K562 (cell line): ENCODE data around the gene SLC25A45. TPM values are rescaled to one million over a fixed set of nuclear protein-coding genes. Genes with fewer than 3 reads are reported as not detected.

ENCODE experiments used
- BCLAF1 ChIP-seq, 2 experiments: fragments of 450-650 bp in 1 of 2; IDR thresholded peaks; 2 replicates each; pipeline ENCODE4 v1.6.1; 2011 to 2017; ENCODE audit warnings: low read depth in 2 of 2, antibody characterized with exemption in 1 of 2, borderline replicate concordance in 1 of 2, low read length in 1 of 2, mild to moderate bottlenecking in 1 of 2, mixed read lengths in 1 of 2; ENCODE audit not compliant: control insufficient read depth in 1 of 2
- CBFA2T3 ChIP-seq: fragments of 450-650 bp; IDR thresholded peaks from 2 replicates; pipeline ENCODE4 v1.6.1; 2017
- ELK1 ChIP-seq: sonication (generic); formaldehyde crosslinking; IDR thresholded peaks from 2 replicates; pipeline ENCODE4 v1.8.1; 2022; ENCODE audit warnings: missing genetic modification reagents
- FOXA3 ChIP-seq, 2 experiments: fragments of 450-650 bp in 1 of 2; sonication (generic) in 1 of 2; formaldehyde crosslinking; IDR thresholded peaks in 1 of 2; conservative IDR thresholded peaks in 1 of 2; 2 replicates each; pipeline versions ENCODE4 v1.4.0 to v1.8.0; 2020 to 2022; ENCODE audit warnings: mild to moderate bottlenecking in 2 of 2, missing genetic modification reagents in 1 of 2
- MEF2A ChIP-seq: IDR thresholded peaks from 2 replicates; pipeline ENCODE4 v1.6.1; 2011; ENCODE audit warnings: low read depth, mild to moderate bottlenecking, low read length, moderate library complexity; ENCODE audit not compliant: control insufficient read depth
- NBN ChIP-seq: fragments of 450-650 bp; IDR thresholded peaks from 2 replicates; pipeline ENCODE4 v1.6.1; 2016; ENCODE audit warnings: low read depth, mild to moderate bottlenecking
- RBFOX2 ChIP-seq: fragments of 200-400 bp; formaldehyde crosslinking; IDR thresholded peaks from 2 replicates; pipeline ENCODE4 v1.6.1; 2017; ENCODE audit warnings: low read depth, mild to moderate bottlenecking, low read length, moderate library complexity
- RBM25 ChIP-seq: fragments of 200-400 bp; formaldehyde crosslinking; IDR thresholded peaks from 2 replicates; pipeline ENCODE4 v1.6.1; 2018; ENCODE audit warnings: low read length, low read depth, moderate library complexity; ENCODE audit not compliant: severe bottlenecking
- SAFB ChIP-seq: fragments of 200-400 bp; formaldehyde crosslinking; IDR thresholded peaks from 2 replicates; pipeline ENCODE4 v1.6.1; 2017; ENCODE audit warnings: low read depth, low read length, borderline replicate concordance
- SNIP1 ChIP-seq: fragments of 450-650 bp; IDR thresholded peaks from 2 replicates; pipeline ENCODE4 v1.7.1; 2017; ENCODE audit warnings: low read depth, mild to moderate bottlenecking
- SRSF7 ChIP-seq: fragments of 200-400 bp; formaldehyde crosslinking; optimal IDR thresholded peaks from 2 replicates; pipeline ENCODE3; 2017; ENCODE audit warnings: mild to moderate bottlenecking, low read depth, low read length
- THAP12 ChIP-seq: fragments of 250-450 bp; sonication (Bioruptor Pico); IDR thresholded peaks from 2 replicates; pipeline ENCODE4 v1.9.0; 2021; ENCODE audit warnings: mild to moderate bottlenecking, inconsistent platforms
- ZNF140 ChIP-seq: fragments of 250-450 bp; sonication (Bioruptor Pico); IDR thresholded peaks from 2 replicates; pipeline ENCODE4 v1.8.0; 2021; ENCODE audit warnings: moderate library complexity, mild to moderate bottlenecking, inconsistent platforms
- ZNF511 ChIP-seq: sonication (generic); formaldehyde crosslinking; IDR thresholded peaks from 2 replicates; pipeline ENCODE4 v1.8.0; 2022; ENCODE audit warnings: mild to moderate bottlenecking, missing genetic modification reagents
- ZNF551 ChIP-seq: fragments of 250-450 bp; sonication (Bioruptor Pico); IDR thresholded peaks from 2 replicates; pipeline ENCODE4 v1.5.0; 2021; ENCODE audit warnings: mild to moderate bottlenecking, moderate library complexity
- ZNF740 ChIP-seq, 3 experiments: fragments of 200-800 bp in 1 of 3; sonication (Bioruptor generic) in 1 of 3; sonication (generic) in 1 of 3; formaldehyde crosslinking in 1 of 3; IDR thresholded peaks; 2 replicates each; pipeline versions ENCODE4 v1.6.1 to v1.8.0; 2016 to 2022; ENCODE audit warnings: mild to moderate bottlenecking in 2 of 3, missing compliant biosample characterization in 2 of 3, missing genetic modification characterization in 2 of 3, missing genetic modification reagents in 1 of 3
- ZNF79 ChIP-seq: fragments of 250-450 bp; sonication (Bioruptor Pico); IDR thresholded peaks from 2 replicates; pipeline ENCODE4 v1.4.0; 2020; ENCODE audit warnings: low read depth, mild to moderate bottlenecking, moderate library complexity
- polyA plus RNA-seq, 8 experiments: library from polyadenylated mRNA; depleted of rRNA in 4 of 8; stranded (reverse) in 5 of 8; unstranded in 3 of 8; fragments of >200 nt; fragmentation: Nextera tagmentation in 2 of 8; fragmentation: Illumina TruSeq in 1 of 8; extraction: Ambion mirVana in 2 of 8; extraction: Trizol in 1 of 8; gene quantifications; 2 replicates each; pipeline versions ENCODE4 v1.2.1 to v1.2.3, GENCODE V29; 2011 to 2014; ENCODE audit warnings: inconsistent platforms in 1 of 8, missing spikeins in 1 of 8
- total RNA-seq, 7 experiments: library from RNA; depleted of rRNA in 6 of 7; stranded (reverse); fragments of >200 nt in 6 of 7; fragmentation: Illumina TruSeq in 2 of 7; extraction: Trizol in 2 of 7; gene quantifications; 2 replicates each; pipeline versions ENCODE4 v1.2.1 to v1.2.3, GENCODE V29; 2011 to 2021; ENCODE audit warnings: low replicate concordance in 1 of 7

SLC25A45 gene
- total and polyA plus RNA-seq, 9 of the 15 experiments (the other 6 are each of a cell fraction or from before 2014, with no cell fraction given) = 0.15 to 2.3 (median 0.68) TPM

- TF ChIP-seq MEF2A (peak; percentile 37; the same call in 1 of the 2 replicates), ZNF511 (CRISPR knock-in tag) (no peak), ZNF551 (CRISPR knock-in tag) (peak; percentile 92), SAFB (no peak), ZNF740 (CRISPR knock-in tag; IDR thresholded peaks at IDR 0.05) (peak; percentile 57; the same call in 1 of the 2 replicates), ZNF740 (tag; IDR thresholded peaks at IDR 0.05) (no peak), FOXA3 (CRISPR knock-in tag; conservative IDR thresholded peaks at IDR 0.05 in 1 of 2, IDR thresholded peaks at IDR 0.05 in 1 of 2) (peak in 1 of 2 experiments; percentile 34; a peak in 2 of 4 replicates), SNIP1 (no peak), NBN (0 out of 2 replicates have a peak, but pooled peaks have one; percentile 25), RBFOX2 (peak; percentile 78), ZNF79 (CRISPR knock-in tag) (no peak), ZNF140 (CRISPR knock-in tag) (no peak), ELK1 (no peak), THAP12 (CRISPR knock-in tag) (0 out of 2 replicates have a peak, but pooled peaks have one; percentile 24), SRSF7 (no peak), CBFA2T3 (peak; percentile 60), BCLAF1 (IDR thresholded peaks at IDR 0.05; ENCODE audit: borderline replicate concordance in 1 of 2, control insufficient read depth in 1 of 2, low read depth in 2 of 2, low read length in 1 of 2) (peak; percentile 60 to 87; a peak in 3 of 4 replicates), RBM25 (no peak)
These were observed 44.6 kb upstream of the SLC25A45 start (continued) for GRCh38 chr11:65426839-65427690.
